K562 (cell line): ENCODE results near the gene YPEL3. TPM values are rescaled to one million over a fixed set of nuclear protein-coding genes. Genes with fewer than 3 reads are reported as not detected.
A peak's percentile ranks its signal among the peaks of the same experiment; 100 is the strongest.

ENCODE experiments used
- DDX20 ChIP-seq: fragments of 450-650 bp; IDR thresholded peaks from 2 replicates; pipeline ENCODE4 v1.6.1; 2016; ENCODE audit warnings: missing genetic modification characterization, low read depth, mild to moderate bottlenecking, missing compliant biosample characterization, moderate library complexity
- E2F3 ChIP-seq: fragments of 250-450 bp; sonication (Bioruptor Pico); IDR thresholded peaks from 2 replicates; pipeline ENCODE4 v1.4.0; 2020; ENCODE audit warnings: mild to moderate bottlenecking
- E2F8 ChIP-seq: fragments of 450-650 bp; IDR thresholded peaks from 2 replicates; pipeline ENCODE4 v1.7.1; 2018; ENCODE audit warnings: mild to moderate bottlenecking, low read depth; ENCODE audit not compliant: partially characterized antibody
- FOSL1 ChIP-seq: fragments of 200-800 bp; sonication (Bioruptor generic); conservative IDR thresholded peaks from 2 replicates; pipeline ENCODE4 v1.6.1; 2016; ENCODE audit warnings: missing genetic modification characterization, missing compliant biosample characterization
- FOXJ2 ChIP-seq: fragments of 200-800 bp; sonication (Bioruptor generic); IDR thresholded peaks from 2 replicates; pipeline ENCODE4 v1.6.1; 2016; ENCODE audit warnings: missing genetic modification characterization, missing compliant biosample characterization
- KAT7 ChIP-seq: sonication (generic); formaldehyde crosslinking; IDR thresholded peaks from 2 replicates; pipeline ENCODE4 v1.8.0; 2022; ENCODE audit warnings: missing genetic modification reagents, mild to moderate bottlenecking, borderline replicate concordance
- KHSRP ChIP-seq: fragments of 450-650 bp; IDR thresholded peaks from 2 replicates; pipeline ENCODE4 v1.6.1; 2017
- MECOM ChIP-seq: fragments of 250-450 bp; sonication (Bioruptor Pico); IDR thresholded peaks from 2 replicates; pipeline ENCODE4 v1.8.0; 2022; ENCODE audit warnings: inconsistent platforms
- MED1 ChIP-seq: sonication (generic); formaldehyde crosslinking; IDR thresholded peaks from 2 replicates; pipeline ENCODE4 v1.8.1; 2023; ENCODE audit warnings: missing genetic modification reagents, borderline replicate concordance
- NKRF ChIP-seq: fragments of 450-650 bp; IDR thresholded peaks from 2 replicates; pipeline ENCODE4 v1.6.1; 2016; ENCODE audit warnings: borderline replicate concordance
- STAG1 ChIP-seq: sonication (generic); formaldehyde crosslinking; IDR thresholded peaks from 2 replicates; pipeline ENCODE4 v1.5.0; 2020; ENCODE audit warnings: missing genetic modification reagents, borderline replicate concordance
- STAT5B ChIP-seq: fragments of 250-450 bp; sonication (Bioruptor Pico); IDR thresholded peaks from 2 replicates; pipeline ENCODE4 v1.8.0; 2021; ENCODE audit warnings: mild to moderate bottlenecking, inconsistent platforms
- TCFL5 ChIP-seq: fragments of 250-450 bp; sonication (Bioruptor Pico); conservative IDR thresholded peaks from 2 replicates; pipeline ENCODE4 v1.6.1; 2021; ENCODE audit warnings: mild to moderate bottlenecking, moderate library complexity, matching md5 sums
- TEAD1 ChIP-seq, 2 experiments: fragments of 450-650 bp in 1 of 2; sonication (generic) in 1 of 2; formaldehyde crosslinking; IDR thresholded peaks; 2 replicates each; pipeline versions ENCODE4 v1.4.0 to v1.8.0; 2020 to 2022; ENCODE audit warnings: mild to moderate bottlenecking in 2 of 2, missing genetic modification reagents in 1 of 2
- USF1 ChIP-seq: sonication (generic); formaldehyde crosslinking; IDR thresholded peaks from 2 replicates; pipeline ENCODE4 v1.9.0; 2022; ENCODE audit warnings: mild to moderate bottlenecking, missing genetic modification reagents
- ZBTB9 ChIP-seq: fragments of 450-650 bp; formaldehyde crosslinking; IDR thresholded peaks from 2 replicates; pipeline ENCODE4 v1.4.0; 2020; ENCODE audit warnings: mild to moderate bottlenecking, moderate library complexity
- ZNF146 ChIP-seq: IDR thresholded peaks from one replicate; pipeline ENCODE4 v1.6.1; 2018; ENCODE audit warnings: missing compliant biosample characterization; ENCODE audit not compliant: unreplicated experiment
- ZNF280B ChIP-seq: fragments of 250-450 bp; sonication (Bioruptor Pico); IDR thresholded peaks from 2 replicates; pipeline ENCODE4 v1.5.1; 2021; ENCODE audit warnings: mild to moderate bottlenecking
- ZNF695 ChIP-seq: fragments of 450-650 bp; formaldehyde crosslinking; IDR thresholded peaks from 2 replicates; pipeline ENCODE4 v1.4.0; 2020; ENCODE audit warnings: mild to moderate bottlenecking, moderate library complexity
- polyA plus RNA-seq, 8 experiments: library from polyadenylated mRNA; depleted of rRNA in 4 of 8; stranded (reverse) in 5 of 8; unstranded in 3 of 8; fragments of >200 nt; fragmentation: Nextera tagmentation in 2 of 8; fragmentation: Illumina TruSeq in 1 of 8; extraction: Ambion mirVana in 2 of 8; extraction: Trizol in 1 of 8; gene quantifications; 2 replicates each; pipeline versions ENCODE4 v1.2.1 to v1.2.3, GENCODE V29; 2011 to 2014; ENCODE audit warnings: inconsistent platforms in 1 of 8, missing spikeins in 1 of 8
- total RNA-seq, 7 experiments: library from RNA; depleted of rRNA in 6 of 7; stranded (reverse); fragments of >200 nt in 6 of 7; fragmentation: Illumina TruSeq in 2 of 7; extraction: Trizol in 2 of 7; gene quantifications; 2 replicates each; pipeline versions ENCODE4 v1.2.1 to v1.2.3, GENCODE V29; 2011 to 2021; ENCODE audit warnings: low replicate concordance in 1 of 7

The YPEL3 gene
- total and polyA plus RNA-seq, 9 of the 15 experiments (the other 6 are each of a cell fraction or from before 2014, with no cell fraction given), result 0.41 to 15.0 (median 2.9) TPM

- TF ChIP-seq USF1, result peak; percentile 65
- no peak for TF ChIP-seq KAT7 (CRISPR knock-in tag)
- peak; percentile 96 for TF ChIP-seq ZBTB9 (CRISPR knock-in tag)
- no peak for TF ChIP-seq MED1 (CRISPR knock-in tag)
- TF ChIP-seq FOSL1 (tag), result peak; percentile 91
- TF ChIP-seq MECOM (CRISPR knock-in tag), result no peak
- TF ChIP-seq STAT5B (CRISPR knock-in tag), result no peak
- TF ChIP-seq TCFL5 (CRISPR knock-in tag), result no peak
- TF ChIP-seq E2F8, result peak; percentile 64
- TF ChIP-seq FOXJ2 (tag), result no peak
- no peak for TF ChIP-seq STAG1
- TF ChIP-seq KHSRP, result no peak
- TF ChIP-seq NKRF, result peak; percentile 61; the same call in 1 of the 2 replicates
- no peak for TF ChIP-seq ZNF280B (CRISPR knock-in tag)
- TF ChIP-seq E2F3 (CRISPR knock-in tag), result peak; percentile 65; the same call in 1 of the 2 replicates
- TF ChIP-seq ZNF695 (CRISPR knock-in tag), result no peak
- TF ChIP-seq TEAD1 (CRISPR knock-in tag; IDR thresholded peaks at IDR 0.05), result peak; percentile 47 to 95; a peak in 3 of 4 replicates
- no peak for TF ChIP-seq DDX20 (tag)
- no peak for TF ChIP-seq ZNF146 (CRISPR knock-in tag)
These were observed 30.7 kb downstream of the YPEL3 start, which contains the start of gene ALDOA (continued) for GRCh38 chr16:30065102-30065942.
